Esophagus squamous epithelium (tissue), 4 donors: ENCODE results near the gene FAM209A.

Source experiments
- CTCF ChIP-seq, 6 experiments: fragments of 450-650 bp in 4 of 6; fragments of 200-600 bp in 2 of 6; sonication (generic) in 2 of 6; IDR thresholded peaks; one replicate each; pipeline ENCODE4 v1.5.1; 2016 to 2019; ENCODE audit warnings: antibody characterized with exemption in 6 of 6, mild to moderate bottlenecking in 4 of 6, moderate library complexity in 4 of 6
- POLR2A ChIP-seq, 4 donors: fragments of 450-650 bp; IDR thresholded peaks; one replicate each; pipeline ENCODE4 v1.6.1; 2017; ENCODE audit warnings: antibody characterized with exemption in 4 of 4, mild to moderate bottlenecking in 4 of 4, moderate library complexity in 3 of 4

DNA sequence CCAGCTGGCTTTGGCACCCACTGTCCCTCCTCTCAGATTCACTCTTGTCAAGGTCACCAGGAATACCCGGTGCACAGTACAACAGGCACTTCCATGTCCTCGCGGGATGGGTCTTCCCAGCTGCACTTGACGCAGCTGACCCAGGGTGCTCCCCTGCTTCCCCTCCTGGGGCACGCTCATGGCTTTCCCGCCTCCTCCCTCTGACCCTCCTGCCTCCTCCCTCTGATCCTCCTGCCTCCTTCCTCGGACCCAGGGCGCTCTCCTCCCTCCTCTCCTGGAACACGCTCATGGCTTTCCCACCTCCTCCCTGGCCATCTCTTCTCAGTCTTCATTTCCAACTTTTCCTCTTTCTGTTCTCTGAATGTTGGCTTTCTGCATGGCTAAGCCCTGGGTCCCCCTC, 50.6 kb downstream of the FAM209A start:
- TF ChIP-seq CTCF (IDR thresholded peaks at IDR 0.05) (no peak), POLR2A (IDR thresholded peaks at IDR 0.05) (no peak)
